Left lung (tissue), 10 donors: Measurements from ENCODE around the gene TUBGCP5. TPM values are rescaled to one million over a fixed set of nuclear protein-coding genes. Genes with fewer than 3 reads are reported as not detected.

ENCODE experiments used
- ATAC-seq: fragments of 200-7000 bp; cut with Tn5 transposase; one replicate; pipeline ENCODE4 v1.9.1; 2020; ENCODE audit warnings: moderate library complexity
- DNase-seq, 4 donors: peaks; one replicate each; pipeline ENCODE4 v3.0.0-alpha.2; 2013 to 2020
- H3K27ac ChIP-seq, 2 donors: fragments of 200-600 bp; sonication (generic) in 1 of 2; one replicate each; pipeline versions ENCODE4 v1.5.0 to v1.8.0; 2020 to 2021
- H3K27me3 ChIP-seq, 2 donors: fragments of 200-600 bp; sonication (generic) in 1 of 2; one replicate each; pipeline versions ENCODE4 v1.5.0 to v1.8.0; 2020 to 2021
- H3K36me3 ChIP-seq, 2 donors: fragments of 200-600 bp; sonication (generic) in 1 of 2; one replicate each; pipeline versions ENCODE4 v1.5.0 to v1.8.0; 2020 to 2021
- H3K4me1 ChIP-seq, 2 donors: fragments of 200-600 bp; one replicate each; pipeline ENCODE4 v1.8.0; 2021
- H3K4me3 ChIP-seq, 2 donors: fragments of 200-600 bp; sonication (generic) in 1 of 2; one replicate each; pipeline versions ENCODE4 v1.5.0 to v1.8.0; 2020 to 2021; ENCODE audit warnings: mild to moderate bottlenecking in 1 of 2
- H3K9me3 ChIP-seq, 2 donors: fragments of 200-600 bp; sonication (generic) in 1 of 2; one replicate each; pipeline versions ENCODE4 v1.5.0 to v1.8.0; 2020 to 2021
- CTCF ChIP-seq, 2 donors: fragments of 200-600 bp; sonication (generic) in 1 of 2; IDR thresholded peaks; one replicate each; pipeline versions ENCODE4 v1.5.0 to v1.8.0; 2021; ENCODE audit warnings: antibody characterized with exemption in 2 of 2
- intact Hi-C, 2 donors: fragments of 100-400 bp; cut with DNase I; formaldehyde crosslinking; loops; one replicate each; pipeline versions ENCODE4 v1.11.2 to v1.14.2; 2022
- polyA plus RNA-seq, 6 donors: library from polyadenylated mRNA; unstranded; fragments of 120-200 nt; gene quantifications; one replicate each; pipeline ENCODE4 v1.2.1, GENCODE V29; 2013; ENCODE audit not compliant: insufficient read length in 6 of 6
- total RNA-seq, 2 donors: library from RNA; stranded (reverse); fragmentation: NEBNext Ultra II Directional; extraction: Animal tissue kit (Norgen Biotek cat#: 25700); gene quantifications; one replicate each; pipeline ENCODE4 v1.2.1, GENCODE V29; 2021
- donor health status: DM: no; HTN: yes; CAD: no.
- donor health status: DM: no; HTN: no; CAD: no.

TUBGCP5 gene
- total and polyA plus RNA-seq, 8 donors: 13.1 to 41.4 (median 32.6) TPM

DNA sequence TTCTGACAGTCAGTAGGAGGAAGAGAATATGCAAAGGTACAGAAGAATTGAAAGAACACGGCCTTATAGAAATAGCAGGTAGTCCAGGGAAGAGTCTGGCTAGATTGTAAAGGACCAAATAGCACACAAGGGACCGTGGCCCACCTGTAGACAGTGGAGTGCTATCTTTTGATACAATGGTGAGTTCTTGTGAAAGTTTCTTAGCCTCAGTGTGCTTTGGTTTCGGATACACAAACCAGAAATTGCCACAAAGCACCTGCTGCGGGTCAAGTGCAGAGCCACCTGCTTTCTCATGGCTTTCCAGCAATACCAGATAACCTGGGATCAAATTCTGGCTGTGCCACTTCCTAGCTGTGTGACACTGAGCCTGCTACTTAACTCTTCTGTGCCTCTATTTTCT lies 36.6 kb upstream of the TUBGCP5 start:
- no peak for DNase-seq
- Histone ChIP-seq H3K36me3 (no peaks in the 10 kb centered on the region), H3K27ac (no peak overlapping the region), H3K27me3 (peaks cover 0 to 13% of the 10 kb centered on the region in 2 donors), H3K9me3 (no peaks in the 10 kb centered on the region), H3K4me1 (no peaks in the 10 kb centered on the region), H3K4me3 (no peak overlapping the region)
- no peak for TF ChIP-seq CTCF (IDR thresholded peaks at IDR 0.05)
- no peak for ATAC-seq
- intact Hi-C loops: no loop called here

DNA sequence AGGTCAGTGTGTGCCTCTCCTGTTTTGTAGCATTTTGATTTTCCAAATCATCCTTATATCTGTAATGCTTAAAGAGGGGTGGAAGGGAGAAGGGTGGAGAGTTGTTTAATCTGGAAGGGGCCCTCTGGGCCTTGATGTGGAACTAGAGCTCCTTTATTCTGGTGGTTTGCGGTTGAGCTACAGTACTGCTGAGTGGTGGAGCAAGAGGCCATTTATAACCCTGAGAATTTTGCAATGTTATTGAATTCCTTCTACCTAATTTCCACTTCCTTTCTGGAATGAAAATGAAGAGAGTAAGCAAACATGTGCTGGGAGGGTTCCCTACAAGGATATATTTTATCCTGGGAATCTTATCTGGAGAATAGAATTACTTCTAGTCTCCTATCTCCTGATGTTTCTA lies 35.3 kb upstream of the TUBGCP5 start:
- H3K27me3 ChIP-seq: peaks cover 0 to 13% of the 10 kb centered on the region in 2 donors
- intact Hi-C loops: no loop called here
- no peaks in the 10 kb centered on the region for H3K36me3 ChIP-seq
- peak; percentile 38 for ATAC-seq
- no peak for DNase-seq
- H3K9me3 ChIP-seq: no peaks in the 10 kb centered on the region
- H3K4me1 ChIP-seq: no peaks in the 10 kb centered on the region
- TF ChIP-seq CTCF (IDR thresholded peaks at IDR 0.05): no peak
- H3K27ac ChIP-seq: no peak overlapping the region
- no peak overlapping the region for H3K4me3 ChIP-seq

DNA sequence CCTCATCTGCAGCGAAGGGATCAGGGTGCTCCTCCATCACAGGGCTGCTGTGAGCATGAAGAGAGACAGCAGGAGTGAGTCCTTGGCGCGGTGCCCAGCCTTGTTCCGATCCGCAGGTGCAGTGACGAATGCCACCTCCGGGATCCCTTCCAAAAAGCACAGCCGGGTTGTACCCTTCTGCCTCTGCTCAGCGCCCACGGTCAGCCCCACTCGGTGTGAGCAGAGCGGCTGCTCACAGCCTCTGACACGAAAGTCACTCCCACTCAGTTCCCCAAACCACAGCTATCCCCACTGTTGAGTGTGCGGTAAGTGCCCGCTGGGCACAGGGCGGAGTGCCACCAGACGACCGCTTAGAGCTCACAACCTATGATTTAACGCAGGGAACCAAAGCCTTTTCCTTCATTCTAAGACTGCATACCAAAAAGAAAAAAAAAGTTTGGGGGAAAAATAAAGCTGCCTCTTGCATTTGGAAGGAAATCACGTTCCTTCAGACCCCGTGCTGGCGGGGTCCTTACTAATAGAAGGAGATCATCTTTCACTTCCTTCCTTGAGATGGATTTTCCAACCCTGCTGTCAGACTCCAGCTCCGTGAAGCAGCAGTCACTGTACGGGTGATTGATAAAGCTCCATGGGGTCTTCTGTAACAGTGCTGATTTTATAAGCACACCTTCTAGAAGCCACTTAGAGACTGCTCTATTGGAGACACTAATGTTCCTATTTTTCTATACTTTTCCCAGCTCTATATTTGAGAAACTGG lies 34.7 kb upstream of the TUBGCP5 start:
- ATAC-seq (peak; percentile 50), DNase-seq (no peak)
- H3K27ac ChIP-seq: no peak overlapping the region
- peaks cover 0 to 13% of the 10 kb centered on the region in 2 donors for H3K27me3 ChIP-seq
- no peaks in the 10 kb centered on the region for H3K4me1 ChIP-seq
- no peak overlapping the region for H3K4me3 ChIP-seq
- intact Hi-C loops: no loop called here
- H3K36me3 ChIP-seq: no peaks in the 10 kb centered on the region
- no peak for TF ChIP-seq CTCF (IDR thresholded peaks at IDR 0.05)
- H3K9me3 ChIP-seq: peaks cover 0 to 2% of the 10 kb centered on the region in 2 donors

GRCh38 chr15:23072633-23073032 lies 33.3 kb upstream of the TUBGCP5 start:
- H3K9me3 ChIP-seq: peaks cover 0 to 8% of the 10 kb centered on the region in 2 donors
- no peaks in the 10 kb centered on the region for H3K4me1 ChIP-seq
- no peaks in the 10 kb centered on the region for H3K36me3 ChIP-seq
- H3K4me3 ChIP-seq: no peak overlapping the region
- H3K27me3 ChIP-seq: peaks cover 0 to 13% of the 10 kb centered on the region in 2 donors
- ATAC-seq (no peak), DNase-seq (no peak)
- no peak overlapping the region for H3K27ac ChIP-seq
- TF ChIP-seq CTCF (IDR thresholded peaks at IDR 0.05): no peak
- intact Hi-C loops: no loop called here

DNA sequence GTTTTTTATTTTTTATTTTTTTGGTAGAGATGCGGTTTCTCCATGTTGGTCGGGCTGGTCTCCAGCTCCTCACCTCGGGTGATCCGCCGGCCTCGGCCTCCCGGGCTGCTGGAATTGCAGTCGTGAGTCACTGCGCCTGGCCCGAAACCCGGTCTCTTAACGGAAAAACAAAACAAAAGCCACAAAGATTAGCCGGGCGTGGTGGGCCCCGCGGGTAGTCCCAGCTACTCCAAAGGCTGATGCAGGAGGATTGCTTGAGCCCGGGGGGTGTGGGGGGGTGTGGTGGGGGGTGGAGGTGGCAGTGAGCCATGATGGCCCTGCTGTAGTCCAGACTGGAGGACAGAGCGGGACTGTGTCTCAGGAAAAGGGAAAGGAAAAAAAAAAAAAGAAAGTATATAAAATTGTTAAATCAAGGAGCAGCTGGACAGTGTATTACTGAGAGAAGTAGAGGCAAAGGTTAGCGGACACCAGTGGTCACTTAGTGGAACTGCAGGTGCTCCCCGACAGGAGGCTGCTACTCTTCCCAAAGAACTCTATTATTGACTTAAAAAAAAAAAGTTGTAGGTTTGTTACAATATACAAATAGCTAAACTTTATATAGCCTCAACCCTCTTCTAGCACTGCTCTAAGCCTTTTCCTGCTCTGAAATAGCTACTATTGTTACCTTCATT lies 30.3 kb upstream of the TUBGCP5 start:
- no peak for TF ChIP-seq CTCF (IDR thresholded peaks at IDR 0.05)
- intact Hi-C loops: no loop called here
- no peaks in the 10 kb centered on the region for H3K4me1 ChIP-seq
- H3K36me3 ChIP-seq: no peaks in the 10 kb centered on the region
- H3K27me3 ChIP-seq: peaks cover 0 to 13% of the 10 kb centered on the region in 2 donors
- H3K4me3 ChIP-seq: no peak overlapping the region
- DNase-seq (no peak), ATAC-seq (no peak)
- H3K9me3 ChIP-seq: peaks cover 0 to 25% of the 10 kb centered on the region in 2 donors
- H3K27ac ChIP-seq: no peak overlapping the region
